Suppressor macrophage treated with lipopolysaccharide for 4 hours (primary cell): ENCODE data around the gene HOXB7.

Experiments used
- DNase-seq: peaks from one replicate; pipeline ENCODE4 v3.0.0-alpha.2; 2020

Gene HOXB7

DNA sequence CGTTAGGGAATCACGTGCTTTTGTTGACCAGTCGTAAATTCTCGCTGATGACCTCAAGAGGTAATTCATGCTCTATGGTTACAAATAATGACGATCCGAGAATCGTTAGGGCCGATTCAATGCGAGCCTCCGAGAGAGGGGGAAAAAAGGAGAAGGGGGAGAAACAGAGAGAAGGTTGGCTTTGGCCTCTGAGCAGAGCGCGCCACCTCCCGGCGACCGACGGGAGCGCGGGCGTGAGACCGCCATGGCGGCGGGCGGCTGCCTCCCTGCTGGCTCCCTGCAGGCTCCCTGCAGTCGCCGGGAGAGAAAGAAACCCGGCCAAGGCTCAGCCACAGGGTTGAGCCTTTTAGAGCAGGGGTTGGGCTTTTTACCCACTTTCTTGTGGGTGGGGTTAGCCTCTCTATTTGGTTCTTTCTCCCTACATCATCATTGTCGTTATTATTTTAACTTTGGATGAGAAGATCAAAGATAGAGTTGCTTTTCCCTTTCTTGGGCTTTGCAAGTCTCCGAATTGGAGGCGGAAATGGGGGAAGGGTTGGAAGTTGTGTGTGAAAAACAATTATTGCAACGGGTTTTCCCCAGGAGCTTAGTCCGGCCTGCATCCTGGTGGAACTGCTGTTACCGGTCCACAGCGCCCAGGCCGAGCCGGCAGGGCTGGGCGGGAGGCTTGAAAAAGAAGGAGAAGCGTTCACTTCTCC is 16.8 kb downstream of the HOXB7 start:
- peak; percentile 81 for DNase-seq

DNA sequence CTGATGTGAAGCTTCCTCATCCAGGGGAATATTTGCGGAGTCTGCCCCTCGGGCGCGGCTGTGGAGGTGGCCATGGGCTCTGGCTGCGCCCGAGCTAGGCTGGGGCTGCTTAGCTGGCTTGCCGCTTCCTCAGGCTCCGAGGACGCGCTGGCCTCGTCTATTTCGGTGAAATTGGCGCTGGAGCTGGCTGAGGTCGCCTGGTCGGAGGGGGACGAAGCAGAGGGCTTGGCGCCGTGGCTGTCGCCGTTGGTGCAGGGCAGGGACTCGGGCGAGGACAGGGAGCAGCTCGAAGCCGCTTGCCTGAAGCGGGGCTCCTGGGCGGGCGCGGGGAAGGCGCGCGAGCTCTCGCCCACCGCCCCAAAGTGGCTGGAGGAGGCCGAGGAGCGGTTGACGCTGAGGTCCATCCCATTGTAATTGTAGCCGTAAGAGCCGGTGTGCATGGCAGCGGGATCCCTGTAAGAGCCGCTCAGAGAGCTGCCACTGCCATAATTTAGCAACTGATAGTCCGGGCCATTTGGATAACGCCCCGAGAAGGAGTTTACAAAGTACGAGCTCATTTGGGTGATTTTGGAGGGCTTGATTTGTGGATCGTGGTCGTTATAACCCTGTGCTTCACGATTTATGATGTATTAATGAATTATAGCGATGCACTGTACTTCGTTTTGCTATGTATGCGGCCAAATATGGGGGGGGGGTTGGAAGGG is 17.5 kb downstream of the HOXB7 start, which contains the start of gene HOXB5:
Gene HOXB5 (minus strand): TSS at position 654 of the 704 bp plus-strand sequence. CDS start 97 bp downstream, at position 557.
- DNase-seq: no peak

DNA sequence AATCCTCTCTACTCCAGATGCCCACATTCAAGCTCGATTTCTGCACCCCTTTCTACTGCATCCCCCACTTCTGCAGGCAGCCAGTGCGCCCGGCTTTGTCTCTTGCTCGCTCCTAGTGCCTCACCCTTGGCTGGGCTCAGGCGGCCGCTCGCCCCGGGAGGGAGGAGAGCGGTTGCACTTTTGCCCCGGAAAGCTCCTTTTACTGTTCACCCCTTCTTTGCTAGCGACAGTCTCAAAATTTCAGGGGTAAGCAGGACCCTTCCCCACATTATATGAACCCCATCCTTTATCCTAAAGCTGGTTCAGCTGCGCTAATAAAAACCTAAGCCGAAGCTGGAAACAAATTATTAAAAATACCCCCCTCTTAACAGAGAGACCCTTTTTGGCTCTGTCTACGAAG is 18.2 kb downstream of the HOXB7 start:
- no peak for DNase-seq

DNA sequence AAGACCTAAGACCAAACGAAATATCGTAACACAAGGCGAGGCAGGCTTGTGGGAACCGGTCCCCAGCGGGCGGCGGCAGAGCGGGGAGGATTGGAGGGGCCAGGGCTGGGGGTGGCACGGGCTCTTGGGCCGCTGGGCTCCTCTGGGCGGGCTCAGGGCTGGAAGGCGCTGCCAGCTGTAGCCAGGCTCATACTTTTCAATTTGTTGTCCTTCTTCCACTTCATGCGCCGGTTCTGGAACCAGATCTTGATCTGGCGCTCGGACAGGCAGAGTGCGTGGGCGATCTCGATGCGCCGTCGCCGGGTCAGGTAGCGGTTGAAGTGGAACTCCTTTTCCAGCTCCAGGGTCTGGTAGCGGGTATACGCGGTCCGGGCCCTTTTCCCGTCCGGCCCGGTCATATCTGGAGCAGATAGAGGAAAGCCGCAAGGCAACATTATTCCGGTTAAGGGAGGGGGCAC is 18.7 kb downstream of the HOXB7 start:
- DNase-seq: no peak

DNA sequence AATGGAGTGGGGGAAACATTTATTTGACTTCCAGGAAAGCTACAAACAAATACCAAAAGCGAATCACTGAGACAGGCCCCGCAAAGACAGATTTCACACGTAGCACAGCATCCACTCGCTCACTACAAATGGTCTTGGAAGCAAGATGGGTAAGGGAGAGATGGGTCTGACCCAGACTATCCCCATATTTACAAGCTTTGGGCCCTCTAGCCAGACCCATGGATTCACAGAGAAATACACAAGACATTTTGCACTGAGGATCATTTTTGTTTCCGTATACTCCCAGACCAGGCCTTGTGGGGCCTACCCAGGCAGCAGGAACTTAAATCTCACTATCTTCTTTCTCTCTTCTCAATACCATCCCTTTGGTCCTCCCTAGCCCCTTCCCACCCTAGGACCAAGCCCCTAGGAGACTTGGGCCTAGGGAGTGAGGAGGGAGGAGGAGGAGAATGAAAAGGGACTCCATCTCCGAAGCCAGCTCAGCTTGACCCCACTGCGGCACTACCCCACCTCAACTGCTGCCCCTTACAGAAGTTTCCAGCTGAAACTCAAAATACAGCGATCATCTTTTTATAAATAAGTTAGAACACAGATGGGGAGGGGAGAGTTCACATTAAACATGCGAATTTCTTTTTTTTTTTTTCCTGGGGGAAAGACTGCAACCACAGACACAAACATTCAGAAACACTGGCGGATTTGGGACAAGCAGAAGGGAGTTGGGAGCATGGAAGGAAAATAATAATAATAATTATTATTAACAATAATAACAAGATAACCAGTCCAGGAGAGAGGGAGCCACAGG is 19.4 kb downstream of the HOXB7 start:
- no peak for DNase-seq

DNA sequence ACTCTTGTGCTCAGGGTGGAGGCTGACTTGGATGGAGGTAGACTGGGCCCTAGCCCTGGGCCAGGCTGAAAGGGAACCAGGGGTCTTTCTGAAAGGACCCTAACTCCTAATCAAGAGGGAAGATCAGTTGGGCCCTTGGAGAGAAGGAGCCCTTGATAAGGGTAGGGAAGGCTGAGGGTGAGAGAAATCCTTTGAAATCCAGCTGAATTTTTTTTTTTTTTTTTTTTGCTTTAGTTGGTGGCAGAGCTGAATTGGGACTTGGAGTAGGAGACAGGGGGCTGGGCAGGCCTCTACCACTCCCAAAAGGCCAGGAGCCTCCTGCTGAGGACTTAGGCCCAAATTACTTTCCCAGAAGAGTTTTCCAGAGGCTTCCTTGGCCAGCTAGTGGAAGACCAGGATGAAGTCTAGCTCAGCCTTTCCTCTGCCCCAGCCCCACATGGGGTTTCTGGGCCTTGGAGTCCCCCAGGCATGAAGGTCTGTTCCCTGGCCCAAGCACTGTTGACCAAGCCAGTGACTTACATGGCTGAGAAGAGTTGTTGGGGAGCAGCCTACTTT is 20.1 kb downstream of the HOXB7 start:
- DNase-seq: no peak

DNA sequence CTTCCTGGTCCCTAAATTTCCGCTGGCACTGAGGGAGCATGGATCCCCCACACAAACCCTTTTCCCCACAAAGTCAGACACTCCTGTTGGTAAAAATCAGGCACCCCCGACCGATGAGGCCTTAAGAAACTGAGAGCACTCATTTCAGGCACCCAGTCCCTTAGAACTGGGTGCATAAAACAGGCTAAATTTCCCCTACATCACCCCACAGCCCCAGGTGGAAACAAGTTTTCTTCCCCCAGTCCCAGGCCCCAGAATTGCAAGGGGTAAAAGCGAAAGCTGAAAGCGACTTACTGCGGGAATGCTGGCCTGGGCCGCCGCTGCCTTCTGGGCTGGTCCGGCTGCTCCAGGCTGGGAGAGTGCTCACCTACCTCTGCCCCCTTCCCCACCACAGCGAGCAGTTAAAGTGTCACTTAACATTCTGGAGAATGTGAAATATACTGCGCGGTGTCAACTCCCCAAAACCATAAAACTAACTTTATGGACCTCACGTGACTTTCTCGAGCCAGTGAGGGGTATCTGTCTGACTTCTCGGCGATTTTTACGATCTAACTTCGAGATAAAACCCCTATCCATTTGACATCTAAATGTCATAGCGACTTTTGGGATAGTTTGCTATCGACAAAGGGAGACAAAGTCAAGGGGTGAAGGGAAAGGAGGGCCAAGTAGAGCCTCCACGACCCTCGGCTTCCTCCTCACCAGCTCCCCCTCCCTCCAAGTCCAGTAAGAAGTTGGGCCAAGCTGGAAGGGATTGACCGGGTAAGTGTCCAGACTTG is 20.8 kb downstream of the HOXB7 start, which contains the start of gene HOXB3:
Gene HOXB3 (minus strand): TSS at position 411 of the 776 bp plus-strand sequence. CDS start 37,767 bp downstream, outside the sequence.
- DNase-seq: no peak

DNA sequence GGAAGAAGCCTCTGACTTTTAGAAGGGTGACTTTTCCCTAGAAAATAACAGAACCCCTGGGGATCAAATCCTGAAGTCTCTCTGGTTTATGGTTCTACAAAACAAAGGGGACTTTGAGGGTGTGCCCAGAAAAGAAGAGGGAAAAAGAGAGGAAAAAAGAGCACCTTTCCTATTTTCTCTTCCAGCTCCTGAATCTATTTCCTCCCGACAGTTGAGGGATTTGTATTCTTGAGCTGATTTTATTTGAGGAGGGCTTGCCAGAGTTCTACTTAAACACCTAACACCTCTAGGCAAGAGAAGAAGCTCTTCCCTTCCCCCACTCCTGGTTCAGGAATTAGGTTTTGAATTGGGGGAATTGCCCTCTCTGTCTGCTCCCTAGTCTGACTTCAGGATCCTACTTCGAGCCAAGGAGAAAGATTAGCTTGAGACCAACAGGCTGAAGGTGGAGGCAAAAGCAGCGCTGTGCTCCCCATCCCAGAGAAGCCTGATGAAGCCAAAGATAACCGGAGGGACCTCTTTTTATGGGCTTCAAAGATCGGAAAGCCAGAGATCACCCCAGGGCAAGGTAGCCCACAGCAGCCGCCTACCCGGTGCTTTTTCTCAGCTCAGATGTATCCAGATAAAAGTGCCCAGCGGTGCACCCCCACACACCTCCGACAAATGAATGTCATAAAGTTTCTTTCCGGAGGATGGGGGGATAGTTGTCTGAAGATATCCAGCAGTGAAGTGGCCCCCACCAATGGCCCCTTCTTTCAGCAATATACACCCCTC is 21.6 kb downstream of the HOXB7 start:
- DNase-seq: no peak

DNA sequence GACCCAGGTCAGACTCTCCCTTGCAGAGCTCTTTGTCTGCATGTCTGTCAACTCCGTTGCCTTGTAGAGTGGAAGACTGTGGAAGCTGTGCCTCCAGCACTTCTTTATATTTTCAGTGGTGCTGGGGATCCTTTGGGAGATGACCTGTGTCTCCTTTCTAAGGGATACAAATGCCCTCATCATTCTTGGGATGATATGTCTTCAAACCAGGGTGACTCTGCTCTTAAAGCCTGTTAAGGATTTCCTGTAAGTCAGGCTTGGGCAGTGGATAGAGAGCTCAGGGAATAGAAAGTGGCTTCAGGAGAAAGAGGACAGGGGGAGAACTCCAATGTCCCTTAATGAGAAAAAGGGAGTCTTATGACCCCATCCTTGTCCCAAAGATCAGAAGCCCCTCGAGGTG is 22.3 kb downstream of the HOXB7 start:
- DNase-seq: no peak

DNA sequence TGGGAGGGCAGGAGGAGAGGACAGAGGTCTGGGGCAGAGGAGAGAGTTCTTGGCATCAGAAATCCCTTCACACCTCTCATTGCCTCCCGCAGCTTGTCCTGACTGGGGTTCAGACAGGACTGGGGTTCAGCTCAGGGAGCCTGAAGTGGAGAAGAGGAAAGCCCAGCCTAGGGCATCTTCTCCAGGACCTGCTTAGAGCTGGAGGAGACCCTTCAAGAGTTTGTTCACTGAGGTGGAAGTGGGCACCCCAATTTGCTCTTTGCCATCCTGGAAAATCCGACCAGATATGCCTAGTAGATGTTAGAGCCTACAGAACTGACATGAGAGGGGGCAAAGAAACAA is 22.8 kb downstream of the HOXB7 start:
- DNase-seq: no peak

DNA sequence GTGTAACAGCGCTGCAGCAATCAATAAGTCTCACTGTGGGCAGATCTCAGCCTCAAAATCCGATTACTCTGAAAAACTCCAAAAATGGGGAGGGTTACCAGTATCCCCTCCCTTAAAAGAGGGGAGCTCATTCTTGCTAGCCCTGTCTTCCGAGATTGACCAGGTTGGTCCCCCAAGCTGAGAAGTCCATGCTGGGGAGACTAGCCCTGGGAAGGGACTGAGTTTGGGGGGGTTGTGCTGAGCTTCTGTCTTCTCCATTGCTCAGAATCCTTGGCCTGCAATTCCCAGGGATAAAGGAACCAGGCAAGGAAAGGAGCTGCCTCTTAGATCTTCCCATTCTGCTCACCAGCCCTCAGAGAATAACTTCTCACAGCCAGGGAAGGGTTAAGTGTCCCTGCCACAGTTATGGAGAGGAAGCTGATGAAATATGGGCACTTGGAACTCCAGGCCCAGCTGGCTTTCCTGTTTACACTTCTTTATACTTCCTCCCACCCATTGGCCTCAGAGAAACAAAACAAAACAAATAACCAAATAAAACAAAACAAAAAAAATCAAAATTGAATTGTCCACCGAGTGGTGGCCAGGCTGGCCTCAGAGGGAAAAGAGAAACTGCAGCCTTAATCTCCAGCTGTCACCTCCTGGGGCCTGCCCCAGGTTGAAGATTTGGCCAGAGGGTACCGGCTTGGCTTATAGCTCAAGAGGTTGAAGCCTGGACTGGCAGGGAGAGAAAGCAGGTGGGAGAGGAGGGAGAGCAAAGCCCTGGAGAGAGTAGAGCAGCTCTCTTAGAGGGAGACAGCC is 23.3 kb downstream of the HOXB7 start:
- DNase-seq: no peak

DNA sequence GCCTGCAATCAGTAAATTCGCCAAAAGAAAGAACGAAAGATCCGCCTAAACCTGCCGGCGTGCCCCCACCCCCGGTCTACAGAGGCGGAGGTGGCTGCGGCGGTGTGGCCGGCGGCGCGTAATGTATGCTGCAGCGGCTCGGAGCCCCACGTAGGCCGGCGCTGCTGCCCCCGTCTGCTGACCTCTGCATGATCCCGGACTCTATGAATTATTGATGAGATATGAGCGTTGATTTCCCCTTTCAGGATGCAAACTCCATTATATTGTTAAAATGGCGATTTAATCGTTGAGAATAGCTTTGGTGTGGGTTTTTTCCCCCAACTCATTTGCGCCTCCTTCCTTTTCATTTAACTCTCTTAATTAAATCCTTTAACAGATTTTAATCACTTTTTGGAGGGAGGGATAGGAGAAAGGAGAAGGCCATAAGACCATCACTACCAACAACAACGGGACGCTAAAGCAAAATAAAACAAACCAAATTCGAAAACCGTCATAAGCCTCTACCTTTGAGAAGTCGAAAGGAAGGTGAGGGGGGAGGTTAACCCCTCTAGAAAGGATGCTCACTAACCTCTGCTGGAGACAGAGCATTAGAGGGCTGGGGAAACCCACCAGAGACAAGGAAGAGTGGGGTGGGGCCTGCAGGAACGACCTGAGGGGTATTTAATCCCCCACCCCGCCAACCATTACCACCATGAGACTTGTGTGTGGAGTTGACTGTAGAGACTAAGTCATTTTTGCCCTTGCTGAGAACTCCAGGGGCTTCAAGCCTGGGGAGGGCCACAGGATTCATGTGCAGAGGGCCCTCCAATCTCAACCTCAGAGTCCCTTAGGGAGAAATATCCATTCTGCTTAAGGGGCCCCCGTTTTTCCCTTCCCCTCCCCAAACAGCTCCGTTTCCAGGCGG is 24.2 kb downstream of the HOXB7 start:
- DNase-seq: no peak

DNA sequence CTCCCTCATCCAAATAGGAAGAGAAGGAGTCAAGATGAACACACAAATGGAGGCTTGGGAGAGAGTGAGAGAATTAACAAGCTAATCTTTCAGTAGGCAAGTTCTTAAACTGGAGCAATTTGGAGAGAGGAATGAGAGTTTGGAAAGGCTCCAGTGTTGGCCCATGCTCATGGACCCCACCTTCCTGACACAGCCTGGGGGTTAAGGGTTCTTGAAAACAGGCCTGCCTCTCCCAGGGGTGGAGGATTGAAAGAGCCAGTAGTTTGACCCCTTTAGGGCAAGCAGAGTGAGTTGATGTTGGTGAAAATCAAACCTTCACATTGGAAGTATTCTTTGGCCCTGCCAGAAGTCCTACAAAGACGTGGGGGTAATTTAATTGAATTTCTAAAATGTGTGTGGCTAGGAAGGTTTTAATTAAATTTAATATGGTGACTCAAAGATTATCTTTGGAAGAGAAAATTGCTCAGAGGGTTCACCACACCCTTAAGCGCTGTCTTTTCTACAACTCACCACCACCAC is 26.5 kb downstream of the HOXB7 start:
- DNase-seq: no peak

DNA sequence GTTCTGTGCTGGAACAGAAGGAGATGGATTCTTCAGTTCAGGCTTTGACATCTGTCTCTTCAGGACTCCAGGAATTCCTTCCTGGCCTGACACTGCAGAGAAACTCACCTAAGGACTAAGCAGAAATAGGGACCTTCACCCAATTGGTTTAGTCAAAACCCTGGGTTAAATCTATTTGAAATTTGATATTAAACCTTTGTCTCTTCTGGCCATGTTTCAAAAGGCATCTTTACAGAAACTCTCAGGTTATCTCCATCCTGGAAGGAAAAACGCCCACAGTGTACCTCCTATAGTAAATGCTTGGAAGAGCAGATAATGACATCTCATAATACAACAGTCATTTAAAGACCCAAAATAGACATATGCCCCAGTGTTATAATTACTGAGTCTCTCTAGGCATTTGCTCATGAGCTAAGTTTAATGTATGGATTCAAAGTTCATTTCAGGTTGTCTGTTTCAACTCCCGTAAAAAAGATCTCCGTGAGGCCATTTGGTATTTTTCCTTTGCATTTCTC is 27.1 kb downstream of the HOXB7 start:
- DNase-seq: no peak

DNA sequence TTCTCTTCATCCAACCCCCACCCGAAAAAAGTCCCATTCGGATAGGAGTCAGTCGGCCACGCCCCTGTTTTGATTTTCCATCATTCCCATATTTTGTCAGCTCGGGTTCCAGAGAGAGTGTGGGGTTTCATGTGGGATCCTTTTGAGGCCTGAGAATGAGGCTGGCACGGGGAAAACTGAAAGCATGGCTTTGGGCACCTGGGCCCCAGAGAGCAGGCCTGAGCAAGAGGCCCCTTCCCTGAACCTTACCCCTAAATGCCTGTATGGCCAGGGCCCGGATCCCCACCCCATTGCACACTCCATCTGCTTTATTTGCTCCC is 28.1 kb downstream of the HOXB7 start:
- no peak for DNase-seq

DNA sequence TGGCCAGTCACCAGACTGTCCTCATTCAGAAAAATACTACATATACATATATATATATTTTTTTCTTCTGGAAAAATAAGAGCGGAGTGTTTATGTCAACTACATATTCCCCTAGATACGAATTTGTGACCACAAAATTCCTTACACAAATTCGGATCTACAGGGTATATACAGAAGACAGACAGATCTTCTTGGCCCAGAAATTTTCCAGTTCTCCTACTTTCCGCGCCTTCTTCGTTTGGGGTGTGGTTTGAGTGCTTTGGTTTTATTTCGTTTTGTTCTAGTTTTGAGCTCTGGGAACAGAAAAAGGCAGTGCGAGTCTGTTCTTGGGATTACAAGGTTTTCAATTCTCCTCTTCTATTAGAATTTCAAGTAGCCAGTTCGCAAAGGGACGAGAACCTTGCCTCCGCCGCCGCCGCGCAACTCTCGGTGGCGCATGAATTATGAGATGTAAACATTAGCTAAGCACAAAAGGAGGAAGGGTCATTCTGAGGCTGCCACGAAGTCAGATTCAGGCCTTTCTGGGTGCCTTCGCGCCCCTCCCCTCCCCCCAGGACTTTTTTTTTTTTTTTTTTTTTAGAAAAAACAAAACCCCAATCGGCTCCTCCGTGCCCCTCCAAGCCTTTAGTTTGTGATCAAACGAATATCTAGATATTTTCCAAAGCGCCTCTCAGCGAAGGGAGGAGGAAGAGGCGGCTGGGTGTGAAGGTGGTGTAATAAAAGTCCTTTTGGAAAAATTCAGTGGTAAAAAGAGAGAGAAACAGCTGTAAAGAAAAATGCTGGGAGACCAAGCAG is 30.9 kb downstream of the HOXB7 start:
- no peak for DNase-seq

DNA sequence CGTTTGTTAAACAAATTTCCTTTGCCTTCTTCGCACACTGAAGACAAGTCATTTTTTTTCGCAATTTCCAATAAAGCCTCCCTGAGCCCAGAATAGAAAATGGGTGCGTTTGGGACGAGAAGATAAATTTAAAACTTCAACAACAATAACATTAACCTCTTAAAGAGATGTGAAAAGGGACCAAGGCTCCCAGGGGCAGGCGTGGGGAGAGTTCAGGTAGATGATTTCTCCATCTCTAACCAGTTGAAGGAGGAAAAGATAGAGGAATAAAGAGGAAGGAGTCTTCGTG is 31.4 kb downstream of the HOXB7 start:
- DNase-seq: no peak

DNA sequence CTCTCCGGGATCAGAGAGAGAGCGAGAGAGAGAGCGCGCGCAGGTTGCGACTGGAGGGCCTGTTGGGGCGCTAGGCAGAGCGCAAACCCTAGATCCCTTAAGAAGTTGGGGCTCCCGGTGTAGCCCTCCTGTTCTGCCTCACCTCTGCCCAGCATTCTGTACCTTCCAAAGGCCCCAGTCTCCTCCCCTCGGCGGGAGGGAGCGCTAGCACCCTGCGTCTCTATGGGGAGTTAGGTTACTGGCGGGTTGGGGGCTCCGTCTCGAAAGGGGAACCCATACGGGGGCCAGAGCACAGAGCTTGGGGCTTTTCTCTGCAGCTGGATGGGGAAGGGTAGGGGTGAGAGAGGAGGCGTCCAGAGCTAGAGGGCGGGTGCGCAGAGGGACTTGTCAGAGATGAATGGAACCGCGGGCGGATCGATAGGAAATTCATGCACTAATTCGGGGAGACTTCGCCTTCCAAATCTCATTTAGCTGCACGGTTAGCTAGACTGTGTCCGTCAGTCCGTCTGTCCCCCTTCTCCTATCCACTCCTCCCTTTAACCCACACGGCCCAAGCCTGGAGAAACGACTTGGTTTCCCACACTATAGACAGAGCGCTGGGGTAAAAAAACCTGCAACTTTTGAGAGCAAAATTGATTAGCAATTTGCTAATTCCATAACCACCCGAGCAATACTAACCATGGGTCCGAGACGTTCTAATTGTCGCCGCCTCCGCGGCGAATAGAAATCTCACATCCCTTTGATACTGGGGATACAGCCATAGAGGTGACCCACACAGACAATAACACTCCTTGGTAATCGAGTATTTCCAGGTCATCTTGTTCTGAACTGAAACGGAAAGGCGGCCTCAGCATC is 32.0 kb downstream of the HOXB7 start:
- DNase-seq: no peak
